Epithelial cell of esophagus (primary cell): ENCODE data around the gene TIGAR.

ENCODE experiments used
- DNase-seq: peaks from one replicate; pipeline ENCODE4 v3.0.0; 2010; ENCODE audit warnings: low read depth
- H3K4me3 ChIP-seq: 2 replicates; pipeline ENCODE4 v1.5.1; 2011; ENCODE audit warnings: mild to moderate bottlenecking, low read length, control low read depth
- CTCF ChIP-seq: IDR thresholded peaks from 2 replicates; pipeline ENCODE4 v1.5.1; 2011; ENCODE audit warnings: low read depth, mild to moderate bottlenecking, low read length, control low read depth, inconsistent platforms; ENCODE audit not compliant: insufficient read depth; ENCODE audit errors: missing control alignments

TIGAR gene

GRCh38 chr12:4283512-4284255 lies 37.3 kb upstream of the TIGAR start:
- TF ChIP-seq CTCF, result no peak
- H3K4me3 ChIP-seq, result no peak overlapping the region
- no peak for DNase-seq

GRCh38 chr12:4284306-4284705 lies 36.7 kb upstream of the TIGAR start:
- no peak for TF ChIP-seq CTCF
- no peak overlapping the region for H3K4me3 ChIP-seq
- no peak for DNase-seq

- H3K4me3 ChIP-seq, result no peak overlapping the region
- TF ChIP-seq CTCF, result no peak
- no peak for DNase-seq
These were observed 35.9 kb upstream of the TIGAR start for GRCh38 chr12:4285070-4285469.

- H3K4me3 ChIP-seq, result no peak overlapping the region
- TF ChIP-seq CTCF, result no peak
- DNase-seq, result no peak
These were observed 34.8 kb upstream of the TIGAR start for GRCh38 chr12:4286228-4286627.

- no peak for DNase-seq
- no peak overlapping the region for H3K4me3 ChIP-seq
- TF ChIP-seq CTCF, result no peak
These were observed 34.2 kb upstream of the TIGAR start for GRCh38 chr12:4286771-4287317.

GRCh38 chr12:4287325-4288211 lies 33.4 kb upstream of the TIGAR start:
- H3K4me3 ChIP-seq, result no peak overlapping the region
- TF ChIP-seq CTCF, result no peak
- peak; percentile 67 for DNase-seq
